GM21381 (cell line): ENCODE data around the gene ARHGAP44.
A peak's percentile ranks its signal among the peaks of the same experiment; 100 is the strongest.

Source experiments
- ATAC-seq: cut with Tn5 transposase; IDR thresholded peaks from one replicate; pipeline ENCODE4 v1.9.1; 2021; ENCODE audit warnings: mild to moderate bottlenecking, moderate library complexity; ENCODE audit not compliant: unreplicated experiment

Gene ARHGAP44

DNA sequence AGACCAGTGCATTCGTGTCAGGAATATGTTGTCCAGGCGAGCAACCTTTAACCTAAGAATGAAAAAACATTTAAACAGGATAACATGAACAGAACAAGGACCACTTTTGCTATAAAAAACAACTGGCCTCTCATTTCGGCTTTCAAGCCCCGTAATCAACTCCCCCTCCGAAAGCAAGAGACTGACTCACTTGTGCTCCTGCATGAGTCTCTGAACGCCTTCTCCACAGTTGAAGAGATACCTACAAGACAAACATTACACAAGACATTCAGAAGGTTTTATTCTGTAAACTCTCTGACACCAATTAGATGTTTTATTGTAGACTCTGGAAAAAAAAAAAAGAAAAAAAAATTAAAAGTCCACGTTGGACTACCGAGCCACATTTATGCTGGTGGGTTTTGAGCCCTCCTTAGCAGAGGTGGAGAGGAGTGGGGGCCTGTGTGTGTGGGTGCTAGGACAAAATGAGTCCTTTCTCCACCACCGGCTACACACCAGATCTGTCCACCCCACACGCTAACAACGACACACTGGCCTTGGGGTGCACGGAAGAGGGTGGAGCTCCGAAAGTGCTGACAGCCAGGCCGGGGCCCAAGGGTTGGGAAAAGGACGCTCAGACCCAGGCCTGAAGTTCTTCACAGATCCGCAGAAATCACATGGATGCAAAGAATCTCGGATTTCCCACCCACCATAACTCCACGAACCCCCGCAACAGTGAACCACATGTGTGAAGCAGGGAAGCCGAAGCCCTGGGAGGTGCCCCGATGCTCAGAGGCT, 227.8 kb downstream of the ARHGAP44 start:
- ATAC-seq: peak; percentile 7

DNA sequence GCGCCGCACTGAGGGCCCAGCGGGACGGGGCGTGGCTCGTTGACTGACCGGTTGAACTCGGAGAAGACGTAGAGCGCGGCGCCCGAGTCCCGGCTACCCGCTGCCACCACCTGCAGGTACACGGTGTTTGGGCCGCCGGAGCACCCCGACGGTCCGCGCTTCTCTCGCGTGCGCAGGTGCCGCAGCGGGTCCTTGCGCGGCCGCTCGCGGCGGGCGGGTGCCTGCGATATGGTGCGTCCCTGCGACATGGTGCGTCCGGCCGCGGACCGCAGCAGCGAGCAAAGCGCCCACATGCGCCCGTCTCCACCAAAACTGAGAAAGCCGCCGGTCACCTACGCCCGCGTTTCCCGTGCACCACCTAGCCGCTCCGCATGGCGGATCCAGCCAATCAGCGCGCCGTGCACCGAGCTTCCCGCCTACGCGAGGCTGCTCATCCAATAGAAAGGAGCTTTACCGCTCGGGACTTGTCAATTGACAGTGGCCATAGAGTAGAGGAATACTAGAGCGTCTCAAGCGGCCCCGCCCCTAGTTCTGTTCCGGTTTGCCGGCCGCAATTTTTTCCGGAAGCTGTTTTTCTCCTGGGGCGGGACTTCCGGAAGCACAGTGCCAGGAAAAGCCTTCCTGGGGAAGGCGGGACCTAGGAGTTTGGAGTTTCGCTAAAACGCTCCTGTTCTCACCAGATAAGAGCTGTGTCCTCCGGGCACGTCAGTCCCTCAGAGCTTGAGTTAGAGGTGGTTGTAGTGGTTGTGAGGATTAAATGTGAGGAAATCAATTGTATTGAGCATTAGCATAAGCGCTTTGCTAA, 228.6 kb downstream of the ARHGAP44 start, which contains the start of gene ELAC2:
Gene ELAC2 (minus strand): TSS at position 373 of the 805 bp plus-strand sequence. CDS start 80 bp downstream, at position 293.
- ATAC-seq: peak; percentile 99

DNA sequence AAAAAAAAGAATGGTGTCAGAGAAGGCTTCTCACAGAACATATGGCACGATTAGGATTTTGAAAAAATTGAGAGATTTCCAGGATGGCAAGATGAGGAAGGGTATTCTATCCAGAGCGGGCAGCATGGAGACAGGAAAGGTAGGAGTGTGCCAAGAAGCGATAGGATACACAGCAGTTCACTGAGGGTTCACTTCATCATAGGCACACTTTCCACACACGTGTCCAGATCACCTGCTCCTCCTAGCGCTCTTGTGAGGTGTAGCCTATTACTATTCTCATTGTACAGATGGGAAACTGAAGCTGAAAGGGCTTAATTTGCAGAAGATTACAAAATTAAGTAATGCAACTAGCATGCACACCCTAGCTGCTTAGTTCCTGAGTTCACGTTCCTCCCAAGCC, 234.7 kb downstream of the ARHGAP44 start:
- no peak for ATAC-seq

DNA sequence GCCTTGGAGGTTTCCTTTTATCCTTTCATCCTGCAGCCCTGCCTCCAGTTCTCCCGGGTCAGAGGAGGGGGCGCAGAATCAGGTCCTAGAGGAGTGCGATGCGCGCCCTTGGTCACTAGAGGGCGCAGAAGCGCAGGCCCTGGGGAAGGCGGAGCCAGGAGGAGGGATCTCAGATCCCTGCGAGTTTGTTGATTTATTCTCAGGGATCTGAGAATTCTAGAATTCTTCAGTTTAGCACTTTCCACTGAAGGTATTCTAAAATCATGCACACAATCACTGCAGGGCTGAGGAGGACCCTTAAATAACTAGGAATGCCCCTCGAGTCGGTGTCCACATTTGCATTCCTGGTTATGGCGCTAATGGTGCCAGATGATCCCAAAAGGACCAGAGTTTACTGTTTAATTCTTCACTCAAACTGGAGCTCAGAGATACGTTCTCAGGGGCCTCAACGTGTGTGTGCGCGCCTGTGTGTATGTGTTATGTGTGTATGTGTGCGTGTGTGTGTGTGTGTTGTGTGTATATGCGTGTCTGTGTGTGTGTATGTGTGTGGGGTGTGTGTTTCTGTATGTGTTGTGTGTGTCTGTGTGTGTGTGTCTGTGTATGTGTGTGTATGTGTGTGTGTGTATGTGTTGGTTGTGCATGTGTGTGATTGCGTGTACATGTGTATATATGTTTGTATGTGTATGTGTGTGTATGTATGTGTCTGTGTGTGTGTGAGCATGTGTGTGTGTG, 235.4 kb downstream of the ARHGAP44 start:
- peak; percentile 88 for ATAC-seq

DNA sequence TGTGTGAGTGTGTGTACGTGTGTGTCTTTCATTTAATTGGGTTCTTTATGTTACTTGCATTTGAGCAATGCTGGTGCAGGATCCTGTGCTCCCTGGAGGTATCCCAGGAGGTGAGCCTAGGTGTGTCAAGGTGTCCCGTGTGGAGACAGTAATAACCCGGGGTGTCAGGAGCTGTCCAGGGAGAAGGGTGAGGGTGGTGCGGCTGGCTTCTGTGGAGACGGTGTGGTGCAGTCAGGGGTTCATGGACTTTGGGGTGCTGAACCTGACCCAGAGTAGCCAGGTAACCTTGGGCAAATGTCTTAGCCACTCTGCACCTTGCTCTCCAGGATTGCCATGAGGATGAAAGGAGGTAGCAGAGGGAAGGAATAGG, 235.9 kb downstream of the ARHGAP44 start:
- no peak for ATAC-seq

DNA sequence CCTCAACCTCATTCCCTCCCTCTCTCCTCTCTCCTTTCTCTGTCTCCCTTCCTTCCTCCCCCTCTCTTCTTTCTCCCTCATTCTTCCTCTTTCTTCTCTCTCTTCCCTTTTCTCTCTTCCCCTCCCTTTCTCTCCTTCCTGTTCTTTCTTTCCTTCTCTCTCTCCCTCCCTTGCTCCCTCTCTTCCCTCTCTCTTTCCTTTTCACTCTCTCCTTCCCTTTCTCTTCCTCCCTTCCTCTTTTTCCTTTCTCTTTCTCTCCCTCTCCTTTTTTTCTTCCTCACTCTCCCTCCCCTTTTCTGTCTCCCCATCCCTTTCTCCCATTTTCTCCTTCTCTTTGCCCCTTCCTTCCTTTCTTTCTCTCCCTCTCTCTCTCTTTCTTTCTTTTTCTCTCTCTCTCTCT, 236.4 kb downstream of the ARHGAP44 start:
- ATAC-seq: no peak

DNA sequence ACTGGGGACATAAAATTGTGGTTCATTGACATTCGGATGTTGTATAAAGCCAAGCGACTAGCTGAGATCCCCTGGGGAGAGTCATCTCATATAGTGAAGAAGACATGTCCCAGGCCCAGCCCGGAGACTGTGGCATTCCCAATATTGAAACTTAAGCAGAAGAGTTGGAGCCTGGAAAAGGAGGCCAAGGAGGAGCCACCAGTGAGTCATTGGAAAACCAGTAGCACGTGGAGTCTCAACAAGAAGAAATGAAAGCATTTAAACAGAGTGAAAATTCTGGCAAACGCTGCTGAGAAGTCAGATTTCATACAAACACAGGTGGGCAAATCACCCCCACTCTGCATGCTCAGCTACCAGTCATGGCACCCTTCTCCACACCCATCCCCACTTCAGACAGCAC, 237.9 kb downstream of the ARHGAP44 start:
- ATAC-seq: no peak

DNA sequence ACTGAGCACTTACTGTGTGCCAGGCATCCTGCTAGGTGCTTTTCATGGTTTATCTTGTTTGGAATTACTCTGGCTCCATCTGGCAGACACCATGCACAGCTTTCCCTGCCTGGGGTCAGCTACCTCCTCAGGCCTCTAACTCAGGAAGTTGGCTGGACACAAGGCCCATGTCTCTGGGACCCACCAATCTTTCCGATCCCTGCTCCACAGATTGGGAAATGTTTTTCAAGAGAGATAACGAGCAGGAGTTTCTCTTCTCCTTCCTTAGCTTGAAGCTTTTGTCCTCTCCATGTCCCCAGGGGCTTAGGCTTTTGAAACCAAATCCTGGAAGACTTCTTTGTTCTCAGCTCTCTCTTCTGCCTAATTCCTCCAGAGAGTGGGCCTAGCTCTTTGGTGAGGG, 240.0 kb downstream of the ARHGAP44 start:
- no peak for ATAC-seq

DNA sequence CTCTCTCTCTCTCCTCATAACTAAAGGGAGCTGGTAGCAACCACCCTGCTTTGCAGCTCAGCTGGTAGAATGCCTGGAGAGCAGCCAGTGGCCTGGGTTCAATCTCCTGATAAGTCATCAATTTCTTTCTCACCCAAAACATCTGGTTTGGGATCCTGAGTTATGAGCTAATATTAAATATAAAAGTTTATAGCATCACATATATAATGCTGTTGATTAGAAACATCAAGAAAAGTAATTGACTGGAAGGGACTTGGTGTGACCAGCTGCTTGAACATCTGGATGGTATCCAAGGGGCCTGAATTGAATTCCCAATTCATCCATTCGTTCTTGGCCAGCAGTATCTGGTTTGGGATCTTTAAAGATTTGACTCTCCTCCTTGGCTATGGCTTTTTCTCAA, 240.8 kb downstream of the ARHGAP44 start:
- ATAC-seq: no peak

DNA sequence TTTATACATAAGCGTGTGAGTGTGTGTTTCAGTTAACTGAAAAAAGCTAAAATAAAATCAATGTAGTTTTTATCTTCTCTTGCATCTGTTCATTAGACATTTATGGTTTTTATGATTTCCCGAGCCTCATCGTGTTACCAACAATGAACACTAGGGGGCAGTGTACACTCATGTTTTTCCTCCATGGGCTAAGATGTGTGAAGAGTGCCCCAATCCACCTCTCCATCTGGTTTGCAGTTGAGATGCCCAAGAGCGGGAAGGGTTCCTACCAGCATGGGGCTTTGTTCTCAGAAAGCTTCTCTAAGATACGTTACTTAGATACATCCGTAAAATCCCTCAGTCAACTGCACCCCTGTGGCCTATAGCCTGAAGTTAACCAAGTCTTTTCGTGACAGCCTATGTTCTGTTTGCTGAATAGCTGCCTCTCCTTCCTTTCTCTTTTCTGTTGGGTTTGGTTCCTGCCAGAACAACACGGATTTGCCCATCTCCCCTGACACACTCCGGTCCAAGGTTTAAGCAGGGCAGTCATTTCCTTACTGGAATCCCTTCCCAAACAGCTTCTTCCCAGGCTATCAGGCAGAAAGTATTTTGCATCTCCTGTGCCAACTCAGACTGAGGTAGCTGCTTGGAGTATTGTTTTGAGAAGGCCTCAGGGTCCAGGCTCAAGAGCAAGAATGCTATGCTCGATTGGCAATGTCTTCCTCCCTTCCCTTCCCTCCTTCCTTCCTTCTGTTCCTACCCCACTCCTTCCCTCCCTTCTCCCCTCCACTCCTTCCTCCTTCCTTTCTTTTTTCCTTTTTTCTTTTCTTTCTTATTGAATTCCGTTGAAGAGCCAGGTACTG, 241.4 kb downstream of the ARHGAP44 start:
- no peak for ATAC-seq

DNA sequence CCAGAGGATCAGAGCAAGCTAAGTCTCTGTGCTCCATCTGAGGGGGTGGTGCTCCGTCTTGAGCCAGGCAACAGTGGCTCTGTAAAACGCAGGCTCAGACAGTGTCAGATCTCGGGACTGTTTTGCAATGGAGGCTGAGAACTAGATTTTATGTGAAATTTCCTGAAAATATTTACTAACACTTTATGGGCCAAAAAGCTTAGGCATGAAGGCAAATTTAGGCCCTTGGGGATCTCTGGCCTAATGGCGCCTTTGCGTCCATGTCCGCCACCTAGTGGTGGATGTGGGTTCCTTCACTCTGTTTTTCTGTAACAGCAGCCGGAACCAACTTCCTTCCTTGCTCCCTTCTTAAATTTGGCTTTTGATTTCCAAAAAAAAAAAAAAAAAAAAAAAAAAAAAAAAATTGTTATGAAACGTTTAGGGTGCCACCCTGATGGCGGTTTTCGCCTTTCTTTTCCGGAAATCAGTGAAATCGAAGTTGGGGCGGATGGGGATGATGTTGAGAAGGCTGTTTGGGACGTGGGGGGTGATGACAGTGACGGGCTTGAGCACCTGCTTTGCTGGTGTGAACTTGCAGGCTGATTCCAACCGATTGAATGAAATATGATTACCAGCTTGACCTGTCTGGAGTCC, 242.5 kb downstream of the ARHGAP44 start:
- peak; percentile 72 for ATAC-seq

DNA sequence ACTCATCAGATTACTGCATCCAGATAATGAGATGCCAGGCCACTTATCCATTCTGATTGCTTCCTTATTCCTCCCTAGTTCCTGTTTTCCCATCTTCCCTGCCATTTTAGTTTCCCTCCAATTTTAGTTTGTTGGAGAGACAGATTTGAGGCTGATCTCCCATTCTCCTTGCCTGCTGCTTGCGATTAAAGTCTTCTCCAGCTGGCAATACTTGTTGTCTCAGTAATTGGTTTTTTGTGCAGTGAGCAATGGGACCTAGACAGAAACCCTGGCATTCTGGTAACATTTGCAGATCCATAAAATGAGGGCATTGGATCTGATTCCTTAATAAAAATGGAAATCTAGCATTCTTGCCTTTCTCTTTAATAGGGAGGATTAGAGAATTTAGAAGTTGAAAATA, 246.1 kb downstream of the ARHGAP44 start:
- no peak for ATAC-seq

DNA sequence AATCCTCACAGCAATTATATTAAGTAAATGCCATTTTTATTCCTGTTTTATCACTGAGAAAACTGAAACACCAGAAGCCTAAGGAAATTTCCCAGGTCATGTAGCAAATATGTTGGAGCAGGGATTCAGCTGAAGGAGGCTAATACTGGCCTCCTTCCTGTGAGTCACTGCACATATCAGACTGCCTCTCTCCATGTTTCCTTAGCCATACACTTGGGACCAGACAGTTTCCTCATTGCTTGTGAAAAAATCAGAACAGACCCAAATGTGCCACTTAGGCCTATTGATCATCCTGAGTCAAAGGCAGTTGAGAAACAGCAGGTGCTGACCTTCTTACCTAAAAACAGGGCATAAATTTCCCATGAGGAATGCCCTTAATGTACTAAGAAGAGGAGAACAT, 247.5 kb downstream of the ARHGAP44 start:
- no peak for ATAC-seq

DNA sequence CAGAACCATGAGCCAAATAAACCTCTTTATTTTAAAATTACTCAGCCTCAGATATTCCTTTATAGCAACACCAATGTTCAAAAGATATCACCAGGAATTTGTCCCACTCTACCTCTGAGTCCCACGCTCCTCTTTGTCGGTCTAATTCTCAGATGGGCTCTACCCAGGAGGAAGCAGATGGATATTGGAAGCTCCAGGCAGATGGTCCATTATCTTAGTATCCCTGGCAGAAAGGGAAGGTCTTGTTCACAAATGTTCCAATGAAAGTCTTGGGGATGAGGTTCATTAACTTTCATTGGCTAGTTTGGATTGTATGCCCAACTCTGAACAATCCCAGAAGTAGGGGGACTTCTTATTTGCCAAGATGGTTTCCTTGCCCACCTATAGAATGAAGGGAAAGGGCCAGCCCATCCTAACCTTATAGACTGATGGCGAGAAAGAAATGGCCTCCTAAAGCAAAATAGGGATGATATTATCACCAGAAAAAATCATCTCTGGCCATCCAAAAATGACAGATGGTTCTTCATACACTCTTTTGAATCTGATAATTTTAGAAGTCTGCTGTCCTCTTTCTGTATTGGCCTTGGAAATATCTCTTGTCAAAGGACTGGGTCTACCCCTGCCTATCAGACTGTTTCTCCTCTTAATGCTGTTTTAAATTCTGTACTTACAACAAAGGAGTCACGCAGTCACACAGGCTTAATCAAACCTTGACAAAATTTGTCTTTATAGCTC, 249.8 kb downstream of the ARHGAP44 start:
- ATAC-seq: no peak
